Measurements from ENCODE around the gene PTDSS2. TPM values are rescaled to one million over a fixed set of nuclear protein-coding genes. Genes with fewer than 3 reads are reported as not detected.
A peak's percentile ranks its signal among the peaks of the same experiment; 100 is the strongest.

Gene PTDSS2
- total and polyA plus RNA-seq, 9 of the 15 experiments (the other 6 are each of a cell fraction or from before 2014, with no cell fraction given) = 0.45 to 53.9 (median 17.2) TPM

DNA sequence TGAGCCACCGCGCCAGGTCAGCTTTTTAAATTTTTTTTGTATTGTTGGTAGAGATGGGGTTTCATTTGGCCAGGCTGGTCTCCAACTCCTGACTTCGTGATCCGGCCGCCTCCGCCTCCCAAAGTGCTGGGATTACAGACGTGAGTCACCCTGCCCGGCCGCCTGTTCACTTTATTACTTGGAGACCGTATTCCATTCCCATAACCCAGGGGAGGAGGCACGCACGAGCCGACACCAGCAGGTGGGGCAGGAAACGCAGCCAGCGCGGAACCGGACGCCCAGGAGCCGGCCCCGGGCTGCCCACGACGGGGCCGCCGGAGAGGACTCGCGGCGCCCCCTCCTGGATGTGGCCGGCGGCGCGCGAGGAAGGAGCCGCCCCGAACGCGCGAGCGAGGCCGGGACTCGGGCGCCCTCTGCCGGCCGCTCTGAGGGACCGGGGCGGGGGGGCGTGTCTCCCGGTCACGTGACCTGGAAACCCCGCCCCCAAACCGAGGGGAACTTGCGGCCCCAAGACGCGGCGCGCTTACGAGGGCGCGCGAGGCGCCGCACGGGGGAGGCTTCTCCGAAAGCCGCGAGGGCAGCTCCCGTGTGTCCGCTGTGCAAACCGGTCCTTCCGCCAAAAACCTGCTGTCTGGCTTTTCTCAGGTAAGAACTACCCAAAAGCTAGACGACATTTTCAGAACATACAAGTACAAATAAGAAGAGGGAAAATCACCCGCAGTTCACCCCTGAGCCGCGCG lies 68.6 kb downstream of the PTDSS2 start (continued):
- TF ChIP-seq ZNF318 (IDR thresholded peaks at IDR 0.05; ENCODE audit: borderline replicate concordance in 1 of 2, low read depth in 1 of 2) (no peak), HDAC8 (tag; IDR thresholded peaks at IDR 0.05) (0 out of 2 replicates have a peak, but pooled peaks have one; percentile 60), HEY1 (CRISPR knock-in tag; IDR thresholded peaks at IDR 0.05; ENCODE audit: borderline replicate concordance) (no peak), NR2C1 (IDR thresholded peaks at IDR 0.05) (no peak), NR2C1 (tag; IDR thresholded peaks at IDR 0.05) (no peak), ETV1 (tag; conservative IDR thresholded peaks at IDR 0.05; ENCODE audit: low read depth) (peak; percentile 70), SFPQ (IDR thresholded peaks at IDR 0.05; ENCODE audit: low read depth, low read length) (no peak), KLF13 (tag; IDR thresholded peaks at IDR 0.05; ENCODE audit: borderline replicate concordance, low read depth) (peak; percentile 96), RFX5 (IDR thresholded peaks at IDR 0.05; ENCODE audit: low read depth, low read length) (no peak)
- TF ChIP-seq, protein P1, sequence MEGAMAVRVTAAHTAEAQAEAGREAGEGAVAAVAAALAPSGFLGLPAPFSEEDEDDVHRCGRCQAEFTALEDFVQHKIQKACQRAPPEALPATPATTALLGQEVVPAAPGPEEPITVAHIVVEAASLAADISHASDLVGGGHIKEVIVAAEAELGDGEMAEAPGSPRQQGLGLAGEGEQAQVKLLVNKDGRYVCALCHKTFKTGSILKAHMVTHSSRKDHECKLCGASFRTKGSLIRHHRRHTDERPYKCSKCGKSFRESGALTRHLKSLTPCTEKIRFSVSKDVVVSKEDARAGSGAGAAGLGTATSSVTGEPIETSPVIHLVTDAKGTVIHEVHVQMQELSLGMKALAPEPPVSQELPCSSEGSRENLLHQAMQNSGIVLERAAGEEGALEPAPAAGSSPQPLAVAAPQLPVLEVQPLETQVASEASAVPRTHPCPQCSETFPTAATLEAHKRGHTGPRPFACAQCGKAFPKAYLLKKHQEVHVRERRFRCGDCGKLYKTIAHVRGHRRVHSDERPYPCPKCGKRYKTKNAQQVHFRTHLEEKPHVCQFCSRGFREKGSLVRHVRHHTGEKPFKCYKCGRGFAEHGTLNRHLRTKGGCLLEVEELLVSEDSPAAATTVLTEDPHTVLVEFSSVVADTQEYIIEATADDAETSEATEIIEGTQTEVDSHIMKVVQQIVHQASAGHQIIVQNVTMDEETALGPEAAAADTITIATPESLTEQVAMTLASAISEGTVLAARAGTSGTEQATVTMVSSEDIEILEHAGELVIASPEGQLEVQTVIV (CRISPR knock-in tag; IDR thresholded peaks at IDR 0.05; ENCODE audit: borderline replicate concordance) = no peak
- TF ChIP-seq, protein P2, sequence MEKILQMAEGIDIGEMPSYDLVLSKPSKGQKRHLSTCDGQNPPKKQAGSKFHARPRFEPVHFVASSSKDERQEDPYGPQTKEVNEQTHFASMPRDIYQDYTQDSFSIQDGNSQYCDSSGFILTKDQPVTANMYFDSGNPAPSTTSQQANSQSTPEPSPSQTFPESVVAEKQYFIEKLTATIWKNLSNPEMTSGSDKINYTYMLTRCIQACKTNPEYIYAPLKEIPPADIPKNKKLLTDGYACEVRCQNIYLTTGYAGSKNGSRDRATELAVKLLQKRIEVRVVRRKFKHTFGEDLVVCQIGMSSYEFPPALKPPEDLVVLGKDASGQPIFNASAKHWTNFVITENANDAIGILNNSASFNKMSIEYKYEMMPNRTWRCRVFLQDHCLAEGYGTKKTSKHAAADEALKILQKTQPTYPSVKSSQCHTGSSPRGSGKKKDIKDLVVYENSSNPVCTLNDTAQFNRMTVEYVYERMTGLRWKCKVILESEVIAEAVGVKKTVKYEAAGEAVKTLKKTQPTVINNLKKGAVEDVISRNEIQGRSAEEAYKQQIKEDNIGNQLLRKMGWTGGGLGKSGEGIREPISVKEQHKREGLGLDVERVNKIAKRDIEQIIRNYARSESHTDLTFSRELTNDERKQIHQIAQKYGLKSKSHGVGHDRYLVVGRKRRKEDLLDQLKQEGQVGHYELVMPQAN (IDR thresholded peaks at IDR 0.05; ENCODE audit: borderline replicate concordance) = no peak
